H9 (cell line): Measurements from ENCODE around the gene GLCE. TPM values are rescaled to one million over a fixed set of nuclear protein-coding genes. Genes with fewer than 3 reads are reported as not detected.

Experiments
- DNase-seq: peaks from one replicate; pipeline ENCODE4 v3.0.0-alpha.2; 2017
- H2AFZ ChIP-seq: one replicate; pipeline ENCODE4 v1.6.1; 2013; ENCODE audit warnings: mild to moderate bottlenecking, low read length, control low read depth, moderate library complexity
- H2AK5ac ChIP-seq: 2 replicates; pipeline ENCODE4 v1.6.1; 2013; ENCODE audit warnings: low read length, control low read depth, mixed read lengths; ENCODE audit not compliant: insufficient read length
- H2BK120ac ChIP-seq: one replicate; pipeline ENCODE4 v1.6.1; 2013; ENCODE audit warnings: low read depth, mild to moderate bottlenecking, low read length, control low read depth, inconsistent platforms; ENCODE audit not compliant: poor library complexity, severe bottlenecking
- H2BK12ac ChIP-seq: 2 replicates; pipeline ENCODE4 v1.6.1; 2013; ENCODE audit warnings: low read length, control low read depth, mixed read lengths, low read depth; ENCODE audit not compliant: insufficient read length
- H2BK15ac ChIP-seq: 2 replicates; pipeline ENCODE4 v1.6.1; 2013; ENCODE audit warnings: low read depth, low read length, control low read depth
- H2BK20ac ChIP-seq: one replicate; pipeline ENCODE4 v1.6.1; 2013; ENCODE audit warnings: low read depth, mild to moderate bottlenecking, low read length, control low read depth, inconsistent platforms; ENCODE audit not compliant: poor library complexity, severe bottlenecking
- H2BK5ac ChIP-seq: 2 replicates; pipeline ENCODE4 v1.6.1; 2013; ENCODE audit warnings: low read length, control low read depth, mixed read lengths; ENCODE audit not compliant: insufficient read length
- H3K14ac ChIP-seq: 2 replicates; pipeline ENCODE4 v1.6.1; 2013; ENCODE audit warnings: low read length, control low read depth; ENCODE audit not compliant: insufficient read depth
- H3K18ac ChIP-seq: 2 replicates; pipeline ENCODE4 v1.6.1; 2013; ENCODE audit warnings: low read depth, mild to moderate bottlenecking, mixed read lengths, low read length, control low read depth; ENCODE audit not compliant: insufficient read length
- H3K23ac ChIP-seq: 2 replicates; pipeline ENCODE4 v1.6.1; 2013; ENCODE audit warnings: low read length, control low read depth, mixed read lengths, low read depth; ENCODE audit not compliant: insufficient read length
- H3K23me2 ChIP-seq: 2 replicates; pipeline ENCODE4 v1.6.1; 2013; ENCODE audit warnings: low read depth, mild to moderate bottlenecking, mixed read lengths, low read length, control low read depth; ENCODE audit not compliant: insufficient read length, poor library complexity, severe bottlenecking
- H3K27ac ChIP-seq: 2 replicates; pipeline ENCODE4 v1.5.1; 2013; ENCODE audit warnings: low read length, control low read depth, mixed read lengths, low read depth; ENCODE audit not compliant: insufficient read length
- H3K27me3 ChIP-seq: 2 replicates; pipeline ENCODE4 v1.6.1; 2013; ENCODE audit warnings: low read length, control low read depth, inconsistent platforms; ENCODE audit not compliant: insufficient read depth
- H3K4ac ChIP-seq: 2 replicates; pipeline ENCODE4 v1.6.1; 2013; ENCODE audit warnings: low read depth, mild to moderate bottlenecking, control low read depth, inconsistent platforms, low read length, moderate library complexity
- H3K4me1 ChIP-seq: 2 replicates; pipeline ENCODE4 v1.6.1; 2013; ENCODE audit warnings: low read length, control low read depth, inconsistent platforms; ENCODE audit not compliant: insufficient read depth
- H3K4me2 ChIP-seq: 2 replicates; pipeline ENCODE4 v1.6.1; 2013; ENCODE audit warnings: low read length, control low read depth, mixed read lengths; ENCODE audit not compliant: insufficient read length, insufficient read depth
- H3K56ac ChIP-seq: 2 replicates; pipeline ENCODE4 v1.6.1; 2013; ENCODE audit warnings: low read depth, mild to moderate bottlenecking, mixed read lengths, low read length, control low read depth; ENCODE audit not compliant: insufficient read length
- H3K79me1 ChIP-seq: 2 replicates; pipeline ENCODE4 v1.6.1; 2013; ENCODE audit warnings: low read depth, mild to moderate bottlenecking, moderate library complexity, low read length, control low read depth, inconsistent platforms; ENCODE audit not compliant: insufficient read depth, poor library complexity, severe bottlenecking
- H3K79me2 ChIP-seq: 2 replicates; pipeline ENCODE4 v1.6.1; 2013; ENCODE audit warnings: low read length, control low read depth, inconsistent platforms; ENCODE audit not compliant: insufficient read depth
- H3K9ac ChIP-seq: 2 replicates; pipeline ENCODE4 v1.6.1; 2013; ENCODE audit warnings: low read length, control low read depth, mixed read lengths; ENCODE audit not compliant: insufficient read length; ENCODE audit errors: extremely low read depth
- H3K9me3 ChIP-seq: one replicate; pipeline ENCODE4 v1.6.1; 2013; ENCODE audit warnings: low read depth, low read length, inconsistent platforms; ENCODE audit not compliant: control insufficient read depth
- H3T11ph ChIP-seq: one replicate; pipeline ENCODE4 v1.6.1; 2013; ENCODE audit warnings: mild to moderate bottlenecking, low read length, control low read depth, inconsistent platforms
- H4K20me1 ChIP-seq: one replicate; pipeline ENCODE4 v1.6.1; 2013; ENCODE audit not compliant: control insufficient read depth, insufficient read length, insufficient read depth
- H4K5ac ChIP-seq: 2 replicates; pipeline ENCODE4 v1.6.1; 2013; ENCODE audit warnings: low read depth, mild to moderate bottlenecking, mixed read lengths, low read length, control low read depth; ENCODE audit not compliant: insufficient read length
- H4K8ac ChIP-seq: replicated peaks from 2 replicates; pipeline ENCODE4 v1.6.1; 2013; ENCODE audit warnings: low read length, control low read depth, mixed read lengths, low read depth; ENCODE audit not compliant: insufficient read length
- H4K91ac ChIP-seq: 2 replicates; pipeline ENCODE4 v1.6.1; 2013; ENCODE audit warnings: low read depth, mild to moderate bottlenecking, moderate library complexity, mixed read lengths, low read length, control low read depth; ENCODE audit not compliant: insufficient read length
- H3K27ac Mint-ChIP-seq, 3 experiments: 2 replicates in 2 of 3; 3 replicates in 1 of 3; pipeline ENCODE4 v1.8.0; 2020 to 2021; ENCODE audit warnings: mixed read lengths in 3 of 3, mild to moderate bottlenecking in 1 of 3, moderate library complexity in 1 of 3
- H3K27me3 Mint-ChIP-seq: 2 replicates; pipeline ENCODE4 v1.8.0; 2021; ENCODE audit warnings: low read depth, mild to moderate bottlenecking, moderate library complexity, mixed read lengths
- H3K36me3 Mint-ChIP-seq, 3 experiments: 2 replicates in 2 of 3; 3 replicates in 1 of 3; pipeline ENCODE4 v1.8.0; 2020 to 2021; ENCODE audit warnings: low read depth in 3 of 3, mixed read lengths in 3 of 3; ENCODE audit not compliant: insufficient read depth in 1 of 3
- H3K4me1 Mint-ChIP-seq, 2 experiments: 2 replicates each; pipeline ENCODE4 v1.8.0; 2020; ENCODE audit warnings: mixed read lengths in 2 of 2
- H3K4me3 Mint-ChIP-seq, 2 experiments: 2 replicates in 1 of 2; 3 replicates in 1 of 2; pipeline ENCODE4 v1.8.0; 2020 to 2021; ENCODE audit warnings: mild to moderate bottlenecking in 2 of 2, mixed read lengths in 2 of 2, moderate library complexity in 1 of 2
- H3K9me3 Mint-ChIP-seq, 2 experiments: 2 replicates in 1 of 2; 3 replicates in 1 of 2; pipeline ENCODE4 v1.8.0; 2020; ENCODE audit warnings: mild to moderate bottlenecking in 2 of 2, mixed read lengths in 2 of 2, moderate library complexity in 1 of 2
- WGBS: extraction: QIAGEN DNeasy Blood & Tissue Kit; methylation state at CpG from one replicate; pipeline ENCODE4 v1.1.7; 2013; ENCODE audit warnings: missing lambda C conversion rate, low lambda C conversion rate, mixed read lengths; ENCODE audit not compliant: insufficient read length; ENCODE audit errors: extremely low coverage; 5-methylcytosine and 5-hydroxymethylcytosine counted together
- total RNA-seq: library from RNA; stranded (reverse); gene quantifications from 2 replicates; pipeline ENCODE4 v1.2.1, GENCODE V29; 2021
- TF ChIP-seq, protein P1 (sequence below): fragments of 200-600 bp; sonication (generic); conservative IDR thresholded peaks from 3 replicates; pipeline ENCODE4 v1.8.0; 2021; ENCODE audit warnings: antibody characterized with exemption, mild to moderate bottlenecking

Gene GLCE
- total RNA-seq, 1 experiment from 2014 or later, result 12.2 TPM

DNA sequence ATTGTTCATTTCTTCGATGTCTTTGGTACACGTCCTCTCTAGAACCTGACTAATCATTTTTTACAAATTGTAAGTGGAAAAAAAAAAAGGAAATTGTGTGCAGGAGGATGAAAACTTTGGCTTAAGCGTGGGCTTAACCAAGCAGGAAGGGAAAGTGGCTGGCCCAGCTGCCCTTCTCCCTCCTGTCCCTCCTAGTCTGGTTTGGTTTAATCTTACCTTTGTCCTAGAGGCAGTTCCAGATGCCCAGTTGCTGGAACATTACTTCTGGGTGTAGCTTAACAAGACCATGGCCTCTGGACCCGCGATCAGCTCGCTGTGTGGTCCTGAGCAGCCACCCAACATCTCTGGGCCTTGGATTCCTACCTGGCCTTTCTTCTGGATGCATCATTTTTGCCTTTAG, 153.7 kb downstream of the GLCE start:
- H2BK5ac ChIP-seq, result no peak overlapping the region
- H2BK12ac ChIP-seq, result no peak overlapping the region
- H4K8ac ChIP-seq, result no peak overlapping the region
- no peak overlapping the region for H2BK120ac ChIP-seq
- Mint-ChIP-seq H3K27me3 (peaks cover 9% of the 10 kb centered on the region), H3K4me1 (peaks cover 16 to 34% of the 10 kb centered on the region in 2 experiments), H3K4me3 (no peak overlapping the region), H3K27ac (no peak overlapping the region), H3K36me3 (no peaks in the 10 kb centered on the region), H3K9me3 (no peaks in the 10 kb centered on the region)
- H3K9ac ChIP-seq, result no peak overlapping the region
- H3K79me2 ChIP-seq, result no peaks in the 10 kb centered on the region
- no peaks in the 10 kb centered on the region for H3K23me2 ChIP-seq
- H3K79me1 ChIP-seq, result no peaks in the 10 kb centered on the region
- no peaks in the 10 kb centered on the region for H3K4me1 ChIP-seq
- WGBS, result no CpG with 5 or more reads among the region's 6 CpGs
- H3K23ac ChIP-seq, result no peak overlapping the region
- H3K4me2 ChIP-seq, result no peak overlapping the region
- H4K20me1 ChIP-seq, result no peaks in the 10 kb centered on the region
- H2BK15ac ChIP-seq, result no peak overlapping the region
- H4K91ac ChIP-seq, result no peak overlapping the region
- H3T11ph ChIP-seq, result no peak overlapping the region
- no peak overlapping the region for H2BK20ac ChIP-seq
- H3K27ac ChIP-seq, result no peak overlapping the region
- H3K14ac ChIP-seq, result no peak overlapping the region
- no peak overlapping the region for H3K56ac ChIP-seq
- no peak overlapping the region for H3K18ac ChIP-seq
- no peak overlapping the region for H2AFZ ChIP-seq
- no peak overlapping the region for H2AK5ac ChIP-seq
- no peak overlapping the region for H3K4ac ChIP-seq
- no peak for DNase-seq
- no peaks in the 10 kb centered on the region for H3K9me3 ChIP-seq
- no peaks in the 10 kb centered on the region for H3K27me3 ChIP-seq
- TF ChIP-seq, protein P1, sequence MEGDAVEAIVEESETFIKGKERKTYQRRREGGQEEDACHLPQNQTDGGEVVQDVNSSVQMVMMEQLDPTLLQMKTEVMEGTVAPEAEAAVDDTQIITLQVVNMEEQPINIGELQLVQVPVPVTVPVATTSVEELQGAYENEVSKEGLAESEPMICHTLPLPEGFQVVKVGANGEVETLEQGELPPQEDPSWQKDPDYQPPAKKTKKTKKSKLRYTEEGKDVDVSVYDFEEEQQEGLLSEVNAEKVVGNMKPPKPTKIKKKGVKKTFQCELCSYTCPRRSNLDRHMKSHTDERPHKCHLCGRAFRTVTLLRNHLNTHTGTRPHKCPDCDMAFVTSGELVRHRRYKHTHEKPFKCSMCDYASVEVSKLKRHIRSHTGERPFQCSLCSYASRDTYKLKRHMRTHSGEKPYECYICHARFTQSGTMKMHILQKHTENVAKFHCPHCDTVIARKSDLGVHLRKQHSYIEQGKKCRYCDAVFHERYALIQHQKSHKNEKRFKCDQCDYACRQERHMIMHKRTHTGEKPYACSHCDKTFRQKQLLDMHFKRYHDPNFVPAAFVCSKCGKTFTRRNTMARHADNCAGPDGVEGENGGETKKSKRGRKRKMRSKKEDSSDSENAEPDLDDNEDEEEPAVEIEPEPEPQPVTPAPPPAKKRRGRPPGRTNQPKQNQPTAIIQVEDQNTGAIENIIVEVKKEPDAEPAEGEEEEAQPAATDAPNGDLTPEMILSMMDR, result no peak
- no peak overlapping the region for H4K5ac ChIP-seq
